Heart left ventricle (tissue), 13 donors: Measurements from ENCODE around the gene OSMR.

Experiments used
- POLR2A ChIP-seq, 2 donors: fragments of 450-650 bp; IDR thresholded peaks; one replicate each; pipeline ENCODE4 v1.6.1; 2017; ENCODE audit warnings: antibody characterized with exemption in 2 of 2, mild to moderate bottlenecking in 2 of 2, moderate library complexity in 2 of 2
- TF ChIP-seq, protein P1 (sequence below), 12 donors: fragments of 200-600 bp; sonication (generic) in 4 of 12; IDR thresholded peaks; one replicate each; pipeline versions ENCODE4 v1.5.0 to v1.8.0; 2018 to 2022; ENCODE audit warnings: antibody characterized with exemption in 12 of 12, mild to moderate bottlenecking in 5 of 12
- donor health status: ischemic (EF 13 %, LVEDD 7.1; RV severe dilation, severe dysfunction).
- donor health status: DM: no; HTN: yes; CAD: no.
- donor health status: DM: no; HTN: no; CAD: no.
- donor health status: ischemic (EF 25% LVEDD 6.9; RV normal size, moderate dysfunction).
- donor health status: ischemic (EF 25% LVEDD 5.7; RV mildly dilated, moderate dysfunction).
- donor health status: ischemic (EF 35%, LVEDD 5.7; RV mildly dilated, moderate dysfunction).
- donor health status: nonischemic (EF 11% LVEDD 7.7; RV severe dilation, severe dysfunction).
- donor health status: DM: yes; HTN: yes; CAD: no.
- donor health status: PGD.
- donor health status: ischemic (EF 29% LVEDD 5.4; RV normal size, mild dysfunction).
- donor health status: nonischemic (EF 23%, LVEDD 6.1; RV moderate dilation, normal function).

DNA sequence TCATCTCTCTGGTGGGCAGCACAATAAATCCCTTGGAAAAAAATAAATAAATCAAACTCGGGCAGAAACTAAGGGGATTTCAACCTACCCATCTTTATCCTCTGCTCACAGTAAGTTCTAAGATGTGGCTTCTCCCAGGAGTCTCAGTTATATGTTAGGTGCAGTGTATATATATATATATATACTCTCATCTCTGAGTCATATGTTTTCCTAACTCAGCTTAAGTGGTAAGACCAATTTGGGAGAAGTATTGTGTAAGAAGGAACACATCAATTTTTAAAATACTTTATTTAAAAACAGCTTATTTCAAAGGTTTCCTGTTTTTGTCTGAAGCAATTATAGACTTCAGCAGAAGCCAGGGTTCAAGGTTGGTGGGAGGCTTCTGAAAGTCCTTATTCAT is 20.3 kb upstream of the OSMR start:
- no peak for TF ChIP-seq POLR2A (IDR thresholded peaks at IDR 0.05)
- TF ChIP-seq, protein P1, sequence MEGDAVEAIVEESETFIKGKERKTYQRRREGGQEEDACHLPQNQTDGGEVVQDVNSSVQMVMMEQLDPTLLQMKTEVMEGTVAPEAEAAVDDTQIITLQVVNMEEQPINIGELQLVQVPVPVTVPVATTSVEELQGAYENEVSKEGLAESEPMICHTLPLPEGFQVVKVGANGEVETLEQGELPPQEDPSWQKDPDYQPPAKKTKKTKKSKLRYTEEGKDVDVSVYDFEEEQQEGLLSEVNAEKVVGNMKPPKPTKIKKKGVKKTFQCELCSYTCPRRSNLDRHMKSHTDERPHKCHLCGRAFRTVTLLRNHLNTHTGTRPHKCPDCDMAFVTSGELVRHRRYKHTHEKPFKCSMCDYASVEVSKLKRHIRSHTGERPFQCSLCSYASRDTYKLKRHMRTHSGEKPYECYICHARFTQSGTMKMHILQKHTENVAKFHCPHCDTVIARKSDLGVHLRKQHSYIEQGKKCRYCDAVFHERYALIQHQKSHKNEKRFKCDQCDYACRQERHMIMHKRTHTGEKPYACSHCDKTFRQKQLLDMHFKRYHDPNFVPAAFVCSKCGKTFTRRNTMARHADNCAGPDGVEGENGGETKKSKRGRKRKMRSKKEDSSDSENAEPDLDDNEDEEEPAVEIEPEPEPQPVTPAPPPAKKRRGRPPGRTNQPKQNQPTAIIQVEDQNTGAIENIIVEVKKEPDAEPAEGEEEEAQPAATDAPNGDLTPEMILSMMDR (IDR thresholded peaks at IDR 0.05): no peak
